ENCODE measurements around the gene POLE. TPM values are rescaled to one million over a fixed set of nuclear protein-coding genes. Genes with fewer than 3 reads are reported as not detected.

POLE gene
- total RNA-seq, 1 donor from 2014 or later, result 44.7 TPM

DNA sequence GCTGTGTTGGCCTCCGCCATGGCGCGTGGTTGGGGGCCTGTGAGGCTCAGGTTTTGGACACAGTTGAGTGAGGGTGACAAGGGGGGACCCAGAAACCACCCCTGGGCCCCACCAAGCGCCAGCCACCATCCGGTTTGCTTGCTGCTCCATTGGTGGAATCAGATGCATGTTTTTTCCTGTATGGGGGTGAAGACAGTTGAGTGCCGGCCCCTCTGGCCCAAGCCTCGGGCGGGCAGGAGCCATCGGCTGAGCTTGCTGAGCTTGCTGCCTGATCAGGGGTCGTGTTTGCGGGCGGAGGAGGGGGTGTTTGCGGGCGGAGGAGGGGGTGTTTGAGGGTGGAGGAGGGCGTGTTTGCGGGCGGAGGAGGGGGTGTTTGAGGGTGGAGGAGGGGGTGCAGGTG, 29.9 kb upstream of the POLE start:
- Mint-ChIP-seq H3K4me1 (ENCODE audit: low read depth) (peaks cover 3% of the 10 kb centered on the region), H3K9me3 (ENCODE audit: low read depth) (no peaks in the 10 kb centered on the region), H3K27me3 (ENCODE audit: low read depth) (no peaks in the 10 kb centered on the region), H3K36me3 (ENCODE audit: low read depth) (peaks cover 10% of the 10 kb centered on the region), H3K4me3 (ENCODE audit: unreplicated experiment) (no peak overlapping the region), H3K27ac (ENCODE audit: unreplicated experiment) (no peak overlapping the region)
- TF ChIP-seq, protein P1, sequence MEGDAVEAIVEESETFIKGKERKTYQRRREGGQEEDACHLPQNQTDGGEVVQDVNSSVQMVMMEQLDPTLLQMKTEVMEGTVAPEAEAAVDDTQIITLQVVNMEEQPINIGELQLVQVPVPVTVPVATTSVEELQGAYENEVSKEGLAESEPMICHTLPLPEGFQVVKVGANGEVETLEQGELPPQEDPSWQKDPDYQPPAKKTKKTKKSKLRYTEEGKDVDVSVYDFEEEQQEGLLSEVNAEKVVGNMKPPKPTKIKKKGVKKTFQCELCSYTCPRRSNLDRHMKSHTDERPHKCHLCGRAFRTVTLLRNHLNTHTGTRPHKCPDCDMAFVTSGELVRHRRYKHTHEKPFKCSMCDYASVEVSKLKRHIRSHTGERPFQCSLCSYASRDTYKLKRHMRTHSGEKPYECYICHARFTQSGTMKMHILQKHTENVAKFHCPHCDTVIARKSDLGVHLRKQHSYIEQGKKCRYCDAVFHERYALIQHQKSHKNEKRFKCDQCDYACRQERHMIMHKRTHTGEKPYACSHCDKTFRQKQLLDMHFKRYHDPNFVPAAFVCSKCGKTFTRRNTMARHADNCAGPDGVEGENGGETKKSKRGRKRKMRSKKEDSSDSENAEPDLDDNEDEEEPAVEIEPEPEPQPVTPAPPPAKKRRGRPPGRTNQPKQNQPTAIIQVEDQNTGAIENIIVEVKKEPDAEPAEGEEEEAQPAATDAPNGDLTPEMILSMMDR (IDR thresholded peaks at IDR 0.05), result no peak
- no peak for DNase-seq (ENCODE audit: low spot score)

DNA sequence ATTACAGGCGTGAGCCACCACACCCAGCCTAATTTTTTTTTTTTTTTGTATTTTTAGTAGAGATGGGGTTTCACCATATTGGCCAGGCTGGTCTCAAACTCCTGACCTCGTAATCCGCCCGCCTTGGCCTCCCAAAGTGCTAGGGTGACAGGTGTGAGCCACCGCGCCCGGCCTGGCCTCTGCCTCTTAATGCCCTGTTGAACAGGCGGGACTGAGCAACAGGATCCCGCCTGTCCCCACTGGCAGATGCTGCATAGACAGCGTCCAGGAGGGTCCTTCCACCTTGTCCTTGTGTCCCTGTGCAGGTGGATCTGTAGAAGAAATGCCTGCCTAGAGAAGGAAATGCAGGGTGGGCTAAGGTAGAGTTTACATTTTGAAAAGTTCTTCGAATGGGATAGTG, 29.2 kb upstream of the POLE start:
- TF ChIP-seq, protein P1 (IDR thresholded peaks at IDR 0.05), result no peak
- peaks cover 10% of the 10 kb centered on the region for H3K36me3 Mint-ChIP-seq (ENCODE audit: low read depth)

DNA sequence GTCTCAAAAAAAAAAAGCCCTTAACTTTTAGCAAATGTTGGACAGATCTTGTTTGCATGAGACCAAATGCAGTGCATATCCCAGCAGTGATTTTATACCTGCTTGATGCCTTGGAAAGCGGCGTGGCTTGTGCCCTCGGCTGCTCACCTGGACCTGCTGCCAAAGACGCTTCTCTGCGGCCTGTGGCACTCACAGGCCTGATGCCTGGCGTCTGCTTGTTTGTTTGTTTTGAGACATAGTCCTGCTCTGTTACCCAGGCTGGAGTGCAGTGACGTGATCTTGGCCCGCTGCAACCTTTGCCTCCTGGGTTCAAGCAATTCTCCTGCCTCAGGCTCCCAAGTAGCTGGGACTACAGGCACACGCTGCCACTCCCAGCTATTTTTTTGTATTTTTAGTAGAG, 28.7 kb upstream of the POLE start:
- TF ChIP-seq, protein P1 (IDR thresholded peaks at IDR 0.05), result no peak
- no peaks in the 10 kb centered on the region for H3K27me3 Mint-ChIP-seq (ENCODE audit: low read depth)

More for the DNA sequence above, 29.2 kb upstream of the POLE start:
- no peak overlapping the region for H3K4me3 Mint-ChIP-seq (ENCODE audit: unreplicated experiment)
- no peaks in the 10 kb centered on the region for H3K9me3 Mint-ChIP-seq (ENCODE audit: low read depth)
- no peak overlapping the region for H3K27ac Mint-ChIP-seq (ENCODE audit: unreplicated experiment)
- peaks cover 8% of the 10 kb centered on the region for H3K4me1 Mint-ChIP-seq (ENCODE audit: low read depth)
- no peak for DNase-seq (ENCODE audit: low spot score)
- H3K27me3 Mint-ChIP-seq (ENCODE audit: low read depth), result no peaks in the 10 kb centered on the region

DNA sequence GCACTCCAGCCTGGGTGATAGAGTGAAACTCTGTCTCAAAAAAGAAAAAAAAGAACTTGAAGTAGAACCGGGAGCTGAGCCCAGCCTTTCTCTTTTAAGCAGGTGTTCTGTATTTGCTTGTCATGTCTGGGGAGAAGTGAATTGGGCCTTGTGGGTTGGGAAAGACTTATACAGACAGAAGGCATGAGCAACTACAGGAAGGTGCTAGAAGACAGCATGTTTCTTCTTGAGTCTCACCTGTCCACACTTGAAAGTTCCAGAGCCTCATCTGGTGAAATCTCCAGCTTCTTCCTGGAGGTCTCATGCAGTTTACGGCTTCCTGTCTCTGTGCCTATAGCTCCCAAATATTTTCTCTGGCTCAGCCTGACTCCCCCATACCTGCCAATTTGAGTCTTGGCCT, 26.0 kb upstream of the POLE start:
- Mint-ChIP-seq H3K9me3 (ENCODE audit: low read depth) (no peaks in the 10 kb centered on the region), H3K36me3 (ENCODE audit: low read depth) (no peaks in the 10 kb centered on the region), H3K27ac (ENCODE audit: unreplicated experiment) (no peak overlapping the region), H3K27me3 (ENCODE audit: low read depth) (no peaks in the 10 kb centered on the region), H3K4me3 (ENCODE audit: unreplicated experiment) (no peak overlapping the region), H3K4me1 (ENCODE audit: low read depth) (peaks cover 15% of the 10 kb centered on the region)
- no peak for DNase-seq (ENCODE audit: low spot score)
- TF ChIP-seq, protein P1 (IDR thresholded peaks at IDR 0.05), result no peak

More for the DNA sequence above, 28.7 kb upstream of the POLE start:
- no peak for DNase-seq (ENCODE audit: low spot score)
- no peaks in the 10 kb centered on the region for H3K9me3 Mint-ChIP-seq (ENCODE audit: low read depth)
- H3K4me1 Mint-ChIP-seq (ENCODE audit: low read depth), result peaks cover 10% of the 10 kb centered on the region
- no peak overlapping the region for H3K27ac Mint-ChIP-seq (ENCODE audit: unreplicated experiment)
- no peak overlapping the region for H3K4me3 Mint-ChIP-seq (ENCODE audit: unreplicated experiment)
- H3K36me3 Mint-ChIP-seq (ENCODE audit: low read depth), result peaks cover 10% of the 10 kb centered on the region

DNA sequence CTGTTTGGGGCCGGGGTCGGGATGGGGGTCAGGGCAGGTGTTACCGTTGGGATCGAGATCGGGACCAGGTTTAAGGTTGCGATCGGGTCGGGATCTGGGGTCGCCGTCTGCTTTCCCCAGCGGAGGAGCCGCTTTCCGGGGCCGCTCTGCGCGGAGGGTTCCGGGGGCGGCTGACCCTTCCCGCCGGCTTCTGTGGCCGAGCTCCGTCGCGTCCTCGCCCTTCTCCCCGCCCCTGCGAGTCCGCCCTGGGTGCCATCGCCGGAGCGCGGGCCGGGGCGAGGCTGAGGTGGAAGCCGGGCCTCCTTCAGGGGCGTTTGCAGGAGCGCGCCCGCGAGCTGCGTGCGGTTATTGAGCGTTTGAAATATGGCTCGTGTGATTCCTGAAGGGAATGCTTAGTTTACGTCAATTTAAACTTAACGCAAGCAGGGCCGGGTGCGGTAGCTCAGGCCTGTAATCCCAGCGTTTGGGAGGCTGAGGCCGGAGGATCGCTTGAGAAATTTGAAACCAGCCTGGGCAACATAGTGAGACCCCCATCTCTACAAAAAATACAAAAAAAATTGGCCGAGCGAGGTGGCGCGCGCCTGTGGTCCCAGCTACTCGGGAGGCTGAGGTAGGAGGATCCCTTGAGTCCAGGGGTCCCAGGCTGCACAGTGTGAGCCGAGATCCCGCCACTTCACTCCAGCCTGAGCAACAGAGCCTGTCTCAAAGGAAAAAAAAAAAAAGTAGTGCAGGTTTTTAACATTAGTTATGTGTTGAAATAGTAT, 24.1 kb upstream of the POLE start:
- no peak for DNase-seq (ENCODE audit: low spot score)
- TF ChIP-seq, protein P1 (IDR thresholded peaks at IDR 0.05), result no peak
- Mint-ChIP-seq H3K4me1 (ENCODE audit: low read depth) (peaks cover 15% of the 10 kb centered on the region), H3K27ac (ENCODE audit: unreplicated experiment) (peak overlapping the region; percentile 82), H3K36me3 (ENCODE audit: low read depth) (no peaks in the 10 kb centered on the region), H3K4me3 (ENCODE audit: unreplicated experiment) (peak overlapping the region; percentile 77), H3K27me3 (ENCODE audit: low read depth) (no peaks in the 10 kb centered on the region), H3K9me3 (ENCODE audit: low read depth) (no peaks in the 10 kb centered on the region)

Measured in chondrocyte (in vitro differentiated cells).